Activated CD4-positive, CD25-positive, alpha-beta regulatory T cell treated with anti-CD3 and anti-CD28 coated beads, Interleukin-2, amount 50 U/mL, for 16 hours (primary cell): ENCODE data around the gene SPATA13.

Experiments used
- DNase-seq: peaks from one replicate; pipeline ENCODE4 v3.0.0-alpha.2; 2020; ENCODE audit warnings: low read depth, low spot score

The SPATA13 gene

DNA sequence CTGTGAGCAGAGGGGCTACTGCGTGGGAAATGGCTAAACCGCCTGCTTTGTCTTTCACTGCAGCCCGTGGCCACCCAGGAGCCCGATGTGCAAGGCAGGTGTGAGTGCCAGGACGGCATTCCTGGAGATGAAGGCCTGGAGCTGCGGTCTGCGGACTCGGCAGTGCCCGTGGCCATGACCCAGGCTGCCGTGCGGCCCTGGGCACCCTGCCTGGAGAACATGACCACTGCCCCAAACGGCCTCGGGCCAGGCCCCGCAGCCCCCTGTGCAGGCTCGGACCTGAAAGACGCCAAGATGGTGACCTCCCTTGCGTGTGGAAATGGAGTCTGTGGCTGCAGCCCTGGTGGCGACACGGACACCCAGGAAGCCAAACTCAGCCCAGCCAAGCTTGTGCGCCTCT lies 62.2 kb downstream of the SPATA13 start:
- no peak for DNase-seq

DNA sequence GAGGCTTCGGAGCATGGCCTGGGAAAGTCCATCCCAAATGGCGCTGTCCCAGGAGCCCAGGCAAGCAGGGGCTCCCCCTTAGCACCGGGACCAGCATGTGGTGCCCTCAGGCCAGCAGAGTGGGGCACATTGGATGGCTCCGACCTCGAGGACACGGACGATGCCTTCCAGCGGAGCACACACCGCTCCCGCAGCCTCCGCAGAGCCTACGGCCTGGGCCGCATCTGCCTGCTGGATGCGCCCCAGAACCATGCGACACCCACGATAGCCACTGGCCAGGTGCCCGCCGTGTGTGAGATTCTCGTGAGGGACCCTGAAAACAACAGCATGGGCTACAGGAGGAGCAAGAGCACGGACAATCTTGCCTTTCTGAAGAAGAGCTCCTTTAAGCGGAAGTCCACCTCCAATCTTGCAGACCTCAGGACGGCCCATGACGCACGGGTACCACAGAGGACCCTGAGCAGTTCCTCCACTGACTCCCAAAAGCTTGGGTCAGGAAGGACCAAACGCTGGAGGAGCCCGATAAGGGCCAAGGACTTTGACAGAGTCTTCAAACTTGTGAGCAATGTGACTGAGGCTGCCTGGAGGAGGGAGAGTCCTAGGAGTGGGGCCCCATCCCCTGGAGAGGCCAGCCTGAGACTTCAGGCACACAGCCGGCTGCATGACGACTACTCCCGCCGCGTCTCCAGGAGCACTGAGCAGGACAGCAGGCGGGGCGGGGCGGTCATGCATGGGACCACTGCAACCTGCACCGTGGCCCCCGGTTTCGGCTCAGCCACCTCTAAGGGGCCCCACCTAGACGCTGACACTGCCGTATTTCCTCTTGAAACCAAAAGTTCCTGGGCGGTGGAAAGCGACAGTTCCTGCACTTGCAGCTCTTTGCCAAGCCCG lies 63.1 kb downstream of the SPATA13 start:
- no peak for DNase-seq

DNA sequence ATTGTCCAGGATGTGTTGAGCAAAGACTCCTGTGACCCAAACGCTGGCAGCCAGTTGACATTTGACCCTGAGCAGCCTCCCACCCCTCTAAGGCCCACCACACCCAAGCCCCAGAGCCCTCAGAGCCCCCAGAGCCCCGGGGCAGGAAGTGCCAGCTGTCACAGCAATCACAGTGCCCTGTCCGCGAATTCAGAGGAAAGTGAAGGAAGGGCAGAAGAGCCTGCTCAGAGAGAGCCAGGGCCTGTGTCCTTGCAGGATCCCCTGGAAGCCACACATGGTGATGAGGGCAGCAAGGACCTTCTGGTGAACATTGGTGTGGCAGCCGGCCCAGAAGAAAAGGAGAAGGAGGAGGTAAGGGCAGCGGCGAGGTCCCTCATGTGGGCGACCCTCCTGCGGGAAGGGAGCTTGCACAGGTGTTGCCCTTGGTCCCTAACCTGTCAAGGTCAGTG lies 63.7 kb downstream of the SPATA13 start:
- DNase-seq, result no peak

DNA sequence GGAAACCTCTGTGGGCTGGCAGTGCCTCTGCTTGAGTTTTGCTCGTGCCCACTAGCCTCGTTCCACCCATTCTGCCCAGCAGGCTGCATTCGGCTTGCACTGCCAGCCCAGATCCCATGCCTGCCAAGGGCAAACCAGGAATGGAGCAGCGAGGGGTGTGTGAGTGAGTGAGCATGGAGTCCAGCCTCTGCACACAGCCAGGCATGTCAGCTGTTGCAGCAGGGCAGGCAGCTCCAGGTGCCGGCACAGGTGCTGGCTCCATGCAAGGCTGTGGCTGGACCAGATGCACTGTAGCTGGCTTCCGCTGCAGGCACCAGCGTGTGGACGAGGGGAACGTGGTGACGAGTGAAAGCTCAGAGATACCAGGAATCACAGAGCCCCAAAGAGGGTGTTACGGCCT lies 64.5 kb downstream of the SPATA13 start:
- no peak for DNase-seq

DNA sequence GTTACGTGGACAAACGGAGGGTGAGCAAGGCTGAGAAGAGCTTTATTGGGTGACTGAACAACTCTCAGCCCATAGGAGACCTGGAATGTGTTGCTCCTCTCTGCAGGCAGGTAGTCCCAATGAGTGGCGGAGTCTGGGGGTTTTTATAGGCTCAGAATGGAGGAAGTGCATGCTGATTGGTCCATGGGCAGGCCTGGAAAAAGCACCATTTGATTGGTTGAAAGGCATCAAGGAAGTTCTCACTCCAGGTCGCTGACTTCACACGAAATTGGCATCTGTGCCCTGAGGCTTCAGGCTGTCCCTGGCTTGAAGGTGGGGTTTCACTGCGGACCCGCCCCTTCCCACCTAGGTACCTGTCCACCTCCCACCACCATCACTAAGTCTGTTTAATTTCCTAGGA lies 65.4 kb downstream of the SPATA13 start:
- no peak for DNase-seq

DNA sequence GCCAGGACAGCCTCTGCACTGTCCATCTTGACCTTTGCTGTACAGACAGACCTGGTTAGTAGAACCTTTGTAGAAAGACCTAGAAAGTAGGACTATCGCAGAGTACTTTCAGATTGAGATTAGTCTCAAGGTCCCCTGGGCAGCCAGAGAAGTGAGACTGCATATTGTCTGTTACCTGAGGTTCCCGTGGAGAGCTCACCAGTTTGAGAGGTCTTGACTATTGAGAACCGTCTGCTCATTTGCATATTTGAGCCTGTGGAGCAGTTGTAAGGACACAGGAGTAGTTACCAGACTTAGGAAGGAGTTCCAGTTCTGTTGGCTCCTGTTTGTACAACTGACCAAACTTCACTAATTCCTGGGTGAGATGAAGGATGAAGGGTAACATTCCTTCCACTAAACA lies 66.2 kb downstream of the SPATA13 start:
- DNase-seq, result no peak

DNA sequence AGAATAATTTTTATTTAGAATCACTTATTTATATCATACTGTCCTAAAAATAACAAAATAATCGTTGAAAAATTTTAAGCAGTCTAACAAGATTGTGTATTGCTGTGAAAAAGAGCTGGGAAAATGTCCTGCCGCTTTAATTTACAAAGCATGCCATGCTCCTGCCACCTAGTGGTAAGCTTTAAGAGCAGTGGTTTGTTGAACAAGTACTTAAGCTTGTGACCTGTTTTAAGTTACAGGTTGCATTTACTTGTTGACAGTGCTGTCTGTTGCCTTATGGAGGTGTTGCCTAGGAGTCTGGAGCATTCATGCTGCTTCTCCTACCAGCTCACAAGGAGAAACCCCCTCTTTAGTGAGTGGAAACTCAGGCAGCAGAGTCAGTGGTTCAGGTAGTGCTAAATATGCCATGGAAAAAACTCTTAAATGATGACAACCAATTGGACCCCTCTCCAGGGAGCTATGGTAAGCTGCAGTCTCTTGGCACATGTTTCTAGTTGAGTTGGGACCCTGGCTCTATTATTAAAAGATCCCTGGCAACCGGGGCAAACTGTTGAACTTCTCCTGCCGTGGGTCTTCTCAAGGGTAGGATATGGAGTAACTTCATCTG lies 68.4 kb downstream of the SPATA13 start:
- DNase-seq, result no peak

DNA sequence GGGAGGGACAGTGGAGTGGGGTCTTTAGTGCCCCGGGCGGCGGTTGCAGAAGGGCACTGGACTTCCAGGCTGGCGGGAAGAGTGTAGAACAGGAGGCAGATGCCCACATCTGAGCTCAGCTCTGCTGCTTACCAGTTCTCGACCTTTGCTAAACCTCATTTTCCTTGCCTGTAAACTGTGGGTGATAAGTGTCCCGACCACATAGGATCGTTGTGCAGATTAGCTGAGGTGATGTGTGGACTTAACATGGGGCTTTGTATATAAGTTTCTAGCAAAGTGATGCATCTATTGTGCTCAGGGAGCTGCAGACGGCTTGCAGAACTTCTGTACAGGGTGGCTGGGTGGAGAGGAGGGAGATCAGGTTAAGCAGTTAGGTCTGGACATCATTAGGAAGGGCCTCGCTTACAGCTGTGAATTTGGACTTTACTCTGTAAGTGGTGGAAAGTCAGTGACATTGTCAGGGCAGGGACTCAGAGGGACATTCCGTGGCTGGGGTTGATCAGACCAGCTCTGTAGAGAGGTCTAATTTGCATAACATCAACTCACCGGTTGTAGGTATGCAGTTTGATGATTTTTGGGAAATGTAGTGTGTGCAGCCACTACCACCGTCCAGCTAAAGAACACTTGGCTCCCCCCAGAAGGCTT lies 70.0 kb downstream of the SPATA13 start:
- no peak for DNase-seq

DNA sequence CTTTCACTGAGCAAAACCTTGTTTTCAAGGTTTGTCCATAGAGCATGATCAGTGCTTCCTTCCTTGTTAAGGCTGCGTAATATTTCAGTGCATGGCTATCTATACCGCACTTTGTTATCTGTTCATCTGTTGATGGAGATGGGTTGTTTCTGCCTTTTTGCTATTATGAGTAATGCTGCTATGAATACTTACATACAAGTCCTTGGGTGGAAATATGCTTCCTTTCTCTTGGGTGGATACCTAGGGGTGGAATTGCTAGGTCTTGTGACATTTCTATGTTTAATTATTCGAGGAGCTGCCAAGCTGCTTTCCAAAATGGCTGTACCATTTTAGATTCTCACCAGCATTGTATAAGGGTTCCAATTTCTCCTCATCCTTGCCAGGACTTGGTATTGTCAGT lies 70.9 kb downstream of the SPATA13 start:
- DNase-seq, result no peak

DNA sequence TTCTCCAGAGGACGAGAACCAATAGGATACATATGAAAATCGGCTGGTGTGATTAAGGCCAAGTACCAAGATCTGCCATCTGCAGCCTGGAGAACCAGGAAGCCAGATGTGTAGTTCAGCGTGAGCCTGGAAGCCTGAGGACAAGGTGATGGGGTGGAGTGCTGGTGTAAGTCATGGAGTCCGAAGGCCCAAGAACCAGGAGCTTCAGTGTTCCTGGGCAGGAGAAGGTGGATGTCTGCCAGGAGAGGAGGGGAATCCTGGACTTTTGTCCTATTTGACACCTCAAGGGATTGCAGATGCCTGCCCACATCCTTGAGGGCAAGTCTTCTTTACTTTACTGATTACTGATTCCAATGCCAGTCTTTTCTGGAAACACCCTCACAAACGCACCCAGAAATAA lies 71.5 kb downstream of the SPATA13 start:
- no peak for DNase-seq

DNA sequence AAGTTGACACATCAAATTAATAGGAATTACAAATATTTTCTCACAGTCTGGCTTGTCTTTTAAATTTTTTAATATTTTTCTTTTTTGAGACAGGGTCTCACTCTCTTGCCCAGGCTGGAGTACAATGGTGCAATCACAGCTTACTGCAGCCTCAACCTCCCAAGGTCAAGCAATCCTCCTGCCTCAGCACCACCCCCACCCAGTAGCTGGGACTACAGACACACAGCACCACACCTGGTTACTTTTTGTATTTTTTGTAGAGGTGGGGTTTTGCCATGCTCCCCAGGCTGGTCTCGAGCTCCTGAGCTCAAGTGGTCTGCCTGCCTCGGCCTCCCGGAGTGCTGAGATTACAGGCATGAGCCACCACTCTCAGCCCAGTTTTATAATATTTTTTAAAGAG lies 72.0 kb downstream of the SPATA13 start:
- DNase-seq, result no peak

DNA sequence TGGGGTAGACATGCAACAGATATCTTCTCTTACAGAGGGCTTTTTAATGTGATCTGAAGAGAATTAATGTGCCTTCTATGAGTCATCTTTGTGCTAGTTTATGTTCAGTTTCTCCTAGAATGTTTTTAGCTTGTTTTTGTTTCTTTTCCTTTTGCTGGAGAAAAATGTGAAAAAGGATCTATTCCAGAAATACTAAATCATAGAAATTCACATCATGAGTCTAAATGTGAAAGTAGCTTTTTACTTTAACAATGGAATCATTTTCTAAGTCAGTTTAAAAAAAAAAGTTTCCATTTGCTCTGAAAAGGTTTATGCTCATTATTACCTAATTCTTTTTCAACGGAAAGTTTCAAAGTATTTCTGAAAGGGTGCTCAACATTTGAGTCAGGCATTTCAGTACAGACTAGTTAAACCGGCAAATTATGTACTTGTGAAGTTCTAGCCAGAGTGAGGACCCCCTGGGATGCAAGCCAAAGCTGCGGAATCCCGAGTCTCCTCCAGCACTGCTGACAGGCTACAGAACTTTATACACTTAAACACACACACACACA lies 72.9 kb downstream of the SPATA13 start:
- no peak for DNase-seq

DNA sequence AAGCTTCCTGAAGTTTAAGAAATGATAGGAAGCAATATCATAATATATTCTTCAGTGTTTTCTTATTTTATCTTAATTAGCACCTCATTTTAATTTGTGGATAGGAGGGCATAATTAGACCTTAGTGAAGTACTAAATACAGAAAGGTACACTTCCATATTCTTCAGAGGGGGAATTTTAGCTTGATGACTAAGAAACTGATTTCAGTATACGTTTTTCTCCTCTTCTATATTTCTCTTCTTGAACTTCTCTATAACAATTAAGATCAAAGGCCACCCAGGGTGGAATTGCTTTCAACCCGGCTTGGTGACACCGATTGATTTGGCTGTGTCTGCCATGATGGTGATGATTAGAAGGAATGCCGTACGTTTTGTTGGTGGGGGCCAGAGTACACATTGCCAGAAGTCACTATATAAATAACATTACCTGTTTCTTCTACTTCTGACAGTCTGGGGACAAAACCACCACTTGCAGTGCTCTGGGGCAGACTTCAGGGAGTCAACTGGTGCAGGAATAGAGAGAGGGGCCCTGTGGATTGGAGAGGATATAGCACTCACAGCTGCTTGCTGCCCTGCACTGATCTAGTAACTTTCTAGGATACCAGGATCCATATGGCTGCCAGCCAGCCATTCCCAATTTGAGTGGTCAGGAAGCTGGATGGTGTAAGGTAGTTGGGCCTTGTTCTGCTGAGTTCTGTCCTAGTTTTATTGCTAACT lies 73.8 kb downstream of the SPATA13 start:
- no peak for DNase-seq

DNA sequence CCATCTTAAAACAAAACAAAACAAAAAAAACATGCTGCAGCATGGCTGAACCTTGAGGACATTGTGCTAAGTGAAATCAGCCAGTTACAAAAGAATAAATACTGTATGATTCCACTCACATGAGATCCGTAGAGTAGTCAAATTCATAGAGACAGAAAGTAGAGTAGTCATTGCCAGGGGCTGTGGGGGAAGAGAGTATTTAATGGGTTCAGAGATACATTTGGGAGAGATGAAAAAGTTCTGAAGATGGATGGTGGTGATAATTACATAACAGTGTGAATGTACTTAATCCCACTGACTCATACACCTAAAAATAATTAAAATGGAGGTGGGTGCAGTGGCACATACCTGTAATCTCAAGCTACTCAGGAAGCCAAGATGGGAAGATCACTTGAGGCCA lies 76.8 kb downstream of the SPATA13 start:
- DNase-seq, result no peak

DNA sequence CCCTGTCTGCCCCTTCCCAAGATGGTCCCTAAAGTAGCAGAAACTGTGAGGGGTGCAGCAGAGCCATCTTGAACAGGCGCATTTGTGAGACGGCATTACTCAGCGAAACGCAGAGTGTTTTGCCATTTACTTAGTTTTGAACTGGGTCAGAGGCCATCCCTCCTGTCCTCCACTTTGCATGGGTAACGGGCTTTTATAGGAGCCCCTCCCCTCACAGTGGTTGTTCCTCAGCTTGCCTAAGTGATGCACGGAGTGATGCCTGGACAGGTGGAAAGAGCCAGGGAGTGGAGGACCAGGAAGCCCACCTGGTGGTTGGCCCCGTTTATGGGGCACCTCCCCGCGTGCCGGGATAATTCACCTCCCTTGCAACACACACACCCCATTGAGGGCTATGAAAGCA lies 80.8 kb downstream of the SPATA13 start:
- no peak for DNase-seq

DNA sequence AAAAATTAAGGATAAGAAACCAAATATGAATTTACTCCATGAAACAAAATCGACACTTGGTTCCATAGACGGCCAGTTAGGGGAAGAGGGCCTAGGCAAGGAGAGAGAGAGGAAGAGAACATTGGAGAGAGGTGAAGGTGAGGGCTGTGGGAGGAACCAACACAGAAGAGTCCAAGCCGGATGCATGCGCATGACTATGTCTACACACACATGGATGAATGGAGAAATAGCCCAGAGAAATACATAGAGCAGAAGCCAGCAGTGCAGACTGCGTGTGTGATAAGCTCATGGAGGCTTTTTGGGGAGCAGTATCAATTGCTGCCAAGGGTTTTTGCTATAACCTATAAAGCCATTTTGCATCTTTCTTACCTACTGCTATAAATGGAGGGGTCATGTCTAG lies 81.6 kb downstream of the SPATA13 start:
- DNase-seq, result no peak

DNA sequence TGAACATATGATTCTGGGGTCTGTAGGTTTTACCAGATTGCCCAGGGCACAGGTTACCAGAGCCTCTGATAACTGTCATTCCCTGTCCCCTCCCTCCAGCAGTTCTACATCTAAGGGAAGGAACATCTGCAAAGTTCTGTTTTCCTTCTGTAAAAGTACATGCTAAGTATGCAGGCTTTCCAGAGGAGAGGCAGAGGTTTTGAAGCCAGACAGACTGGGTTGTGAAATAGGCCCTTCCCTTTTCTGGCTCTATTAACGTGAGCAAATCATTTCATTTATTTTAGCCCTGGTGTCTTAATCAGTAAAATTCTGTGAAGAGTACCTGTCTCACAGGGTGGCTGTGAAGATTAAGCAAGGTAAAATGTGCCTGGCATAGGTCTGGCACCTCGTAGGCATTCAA lies 82.8 kb downstream of the SPATA13 start:
- DNase-seq, result no peak

DNA sequence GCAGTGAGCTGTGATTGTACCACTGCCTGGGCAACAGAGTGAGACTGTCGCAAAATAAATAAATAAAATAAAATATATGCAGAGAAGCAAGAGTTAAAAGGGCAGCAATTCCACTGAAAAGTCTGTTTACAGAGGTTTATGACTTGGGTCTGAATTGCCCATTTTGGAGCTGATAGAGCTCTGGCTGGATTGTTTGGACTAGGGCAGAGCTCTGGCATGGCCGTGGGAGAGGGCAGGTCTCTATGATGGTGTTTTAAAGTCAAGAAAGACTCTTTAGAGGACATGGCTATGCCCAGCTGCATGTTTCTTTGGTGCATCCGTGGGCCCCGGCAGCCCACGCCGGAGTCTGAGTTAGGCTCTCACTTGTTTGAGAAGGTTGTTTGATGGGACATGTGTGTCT lies 84.3 kb downstream of the SPATA13 start:
- no peak for DNase-seq

DNA sequence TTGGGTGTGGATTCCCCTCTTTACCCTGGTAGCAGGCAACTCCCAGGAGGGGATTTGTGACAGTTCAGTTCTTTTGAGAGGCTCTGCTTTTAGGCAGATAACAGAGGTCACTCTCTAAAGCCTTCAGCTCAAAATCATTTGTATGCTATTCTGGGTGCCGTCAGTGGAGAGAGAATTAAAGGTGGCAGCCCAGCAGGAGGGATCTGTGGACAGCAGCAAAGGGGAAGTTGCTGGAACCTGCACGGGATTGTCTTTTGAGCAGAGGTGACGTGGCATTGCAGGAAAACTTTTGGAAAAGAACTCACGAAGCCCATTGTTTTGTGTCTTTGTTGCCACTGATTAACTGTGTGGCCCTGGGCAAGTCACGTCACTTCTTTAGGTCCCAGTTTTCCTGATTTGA lies 86.5 kb downstream of the SPATA13 start:
- no peak for DNase-seq

DNA sequence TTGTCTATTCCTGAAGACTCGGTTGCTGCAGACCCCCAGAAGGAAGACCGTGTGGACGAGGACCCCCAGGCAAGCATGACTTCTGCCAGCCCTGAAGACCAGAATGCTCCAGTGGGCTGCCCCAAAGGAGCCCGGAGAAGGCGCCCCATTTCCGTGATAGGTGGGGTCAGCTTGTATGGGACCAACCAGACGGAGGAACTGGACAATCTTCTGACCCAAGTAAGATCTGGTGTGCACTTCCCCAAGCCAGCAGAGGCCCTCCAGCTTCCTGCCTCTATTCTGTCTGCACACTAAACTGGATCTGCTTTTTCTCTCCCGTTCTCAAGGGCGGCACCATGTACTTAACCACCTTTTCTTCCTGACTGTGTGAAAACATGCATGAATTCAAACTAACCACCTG lies 89.1 kb downstream of the SPATA13 start:
- DNase-seq, result no peak

DNA sequence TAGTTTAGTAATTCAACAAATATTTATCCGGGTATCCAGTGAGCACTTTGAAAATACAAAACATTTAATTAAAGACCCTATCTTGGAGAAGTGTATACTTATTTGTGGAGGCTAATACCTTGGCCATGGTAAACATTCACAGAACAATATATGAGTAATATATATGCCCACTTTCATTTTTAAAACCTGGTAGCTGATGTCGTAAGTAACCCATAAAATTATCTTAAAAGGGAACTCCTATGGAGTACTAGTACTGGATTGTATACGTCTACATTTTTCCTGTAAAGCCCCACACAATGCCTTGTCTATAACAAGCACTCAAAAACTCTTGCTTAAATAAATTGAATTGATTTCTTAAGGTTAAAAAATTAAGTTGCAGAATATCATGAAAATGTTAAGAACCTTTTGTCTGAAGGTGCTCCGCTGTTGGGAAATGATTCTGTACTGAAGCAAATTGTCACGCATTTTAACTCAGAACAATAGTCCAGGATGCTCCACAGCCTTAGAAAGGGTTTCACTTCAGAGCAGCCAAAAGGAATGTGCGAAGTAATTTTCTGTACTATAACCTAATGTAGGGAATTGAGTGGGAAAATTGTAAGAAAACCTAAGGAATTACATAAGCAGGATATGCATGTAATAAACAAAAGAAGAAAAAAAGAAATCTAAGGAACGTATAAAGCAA lies 90.0 kb downstream of the SPATA13 start:
- no peak for DNase-seq
